ENCODE data around the gene COL23A1.

COL23A1 gene

GRCh38 chr5:178381921-178382695, 208.1 kb downstream of the COL23A1 start:
- Histone ChIP-seq H3K27ac (ENCODE audit: low read depth, low read length) (no peak overlapping the region), H3K9me3 (ENCODE audit: control insufficient read depth in 5 of 5, low read length in 5 of 5) (no peaks in the 10 kb centered on the region), H3K9ac (ENCODE audit: low read length in 5 of 5) (no peak overlapping the region), H3K4me3 (ENCODE audit: low read depth in 1 of 5, low read length in 5 of 5) (no peak overlapping the region), H3K36me3 (ENCODE audit: control insufficient read depth in 5 of 5, insufficient read depth in 5 of 5, low read length in 5 of 5) (no peaks in the 10 kb centered on the region), H3K27me3 (ENCODE audit: control insufficient read depth in 5 of 5, insufficient read depth in 4 of 5, low read length in 5 of 5) (peaks cover 12 to 32% (median 27%) of the 10 kb centered on the region in 5 donors), H3K4me1 (ENCODE audit: control insufficient read depth in 5 of 5, insufficient read depth in 5 of 5, low read length in 5 of 5) (peaks cover 0 to 8% (median 2%) of the 10 kb centered on the region in 5 donors)

DNA sequence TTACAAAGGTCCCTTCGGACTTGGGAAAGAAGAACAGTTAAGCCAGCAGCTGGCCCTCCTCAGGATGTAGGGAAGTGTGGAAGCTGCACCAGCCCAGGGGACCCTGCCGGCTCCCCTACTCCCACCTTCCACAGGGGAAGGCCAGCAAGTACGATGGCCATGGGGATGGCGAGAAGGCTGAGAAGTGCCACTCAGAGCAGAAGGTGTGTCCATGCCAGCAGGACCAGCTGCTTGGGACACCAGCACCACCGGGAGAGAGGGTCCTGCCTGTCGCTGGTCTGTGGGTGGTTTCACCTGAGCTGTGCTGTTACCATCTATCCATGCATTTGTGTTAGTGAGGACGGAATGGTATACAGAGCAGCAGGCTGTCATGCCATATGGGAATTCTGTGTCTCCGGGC, 209.0 kb downstream of the COL23A1 start:
- Histone ChIP-seq H3K4me1 (ENCODE audit: control insufficient read depth in 5 of 5, insufficient read depth in 5 of 5, low read length in 5 of 5) (peaks cover 0 to 8% (median 2%) of the 10 kb centered on the region in 5 donors), H3K27me3 (ENCODE audit: control insufficient read depth in 5 of 5, insufficient read depth in 4 of 5, low read length in 5 of 5) (peaks cover 15 to 31% (median 21%) of the 10 kb centered on the region in 5 donors), H3K36me3 (ENCODE audit: control insufficient read depth in 5 of 5, insufficient read depth in 5 of 5, low read length in 5 of 5) (no peaks in the 10 kb centered on the region), H3K9me3 (ENCODE audit: control insufficient read depth in 5 of 5, low read length in 5 of 5) (no peaks in the 10 kb centered on the region), H3K4me3 (ENCODE audit: low read depth in 1 of 5, low read length in 5 of 5) (no peak overlapping the region), H3K27ac (ENCODE audit: low read depth, low read length) (no peak overlapping the region), H3K9ac (ENCODE audit: low read length in 5 of 5) (no peak overlapping the region)

- Histone ChIP-seq H3K9ac (ENCODE audit: low read length in 5 of 5) (no peak overlapping the region), H3K9me3 (ENCODE audit: control insufficient read depth in 5 of 5, low read length in 5 of 5) (no peaks in the 10 kb centered on the region), H3K27ac (ENCODE audit: low read depth, low read length) (no peak overlapping the region), H3K4me3 (ENCODE audit: low read depth in 1 of 5, low read length in 5 of 5) (no peak overlapping the region), H3K4me1 (ENCODE audit: control insufficient read depth in 5 of 5, insufficient read depth in 5 of 5, low read length in 5 of 5) (peaks cover 0 to 8% (median under 1%) of the 10 kb centered on the region in 5 donors), H3K27me3 (ENCODE audit: control insufficient read depth in 5 of 5, insufficient read depth in 4 of 5, low read length in 5 of 5) (peaks cover 15 to 31% (median 22%) of the 10 kb centered on the region in 5 donors), H3K36me3 (ENCODE audit: control insufficient read depth in 5 of 5, insufficient read depth in 5 of 5, low read length in 5 of 5) (no peaks in the 10 kb centered on the region)
Measured at GRCh38 chr5:178380541-178381074, 209.6 kb downstream of the COL23A1 start.

DNA sequence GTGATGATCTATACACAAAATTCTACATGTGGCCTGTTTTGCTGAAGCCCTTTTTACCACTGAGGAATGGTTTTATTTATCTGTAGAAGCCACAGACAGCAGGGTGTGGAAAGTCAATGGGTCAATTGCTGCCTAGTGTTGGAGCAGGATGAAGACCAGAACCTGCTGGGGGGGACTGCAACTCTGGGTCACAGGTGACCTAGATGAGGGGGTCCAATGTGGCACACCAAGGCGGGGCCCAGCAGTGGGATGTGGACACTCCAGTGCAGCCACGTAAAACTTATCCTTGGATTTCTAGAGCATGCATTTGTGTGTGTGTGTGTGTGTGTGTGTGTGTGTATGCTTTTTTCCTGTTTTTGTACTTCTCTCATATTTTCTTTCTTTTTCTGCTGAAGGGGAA, 210.1 kb downstream of the COL23A1 start:
- H3K27ac ChIP-seq (ENCODE audit: low read depth, low read length), result no peak overlapping the region
- no peaks in the 10 kb centered on the region for H3K9me3 ChIP-seq (ENCODE audit: control insufficient read depth in 5 of 5, low read length in 5 of 5)
- peaks cover 0 to 8% (median 0%) of the 10 kb centered on the region in 5 donors for H3K4me1 ChIP-seq (ENCODE audit: control insufficient read depth in 5 of 5, insufficient read depth in 5 of 5, low read length in 5 of 5)
- H3K9ac ChIP-seq (ENCODE audit: low read length in 5 of 5), result no peak overlapping the region
- no peaks in the 10 kb centered on the region for H3K36me3 ChIP-seq (ENCODE audit: control insufficient read depth in 5 of 5, insufficient read depth in 5 of 5, low read length in 5 of 5)
- H3K27me3 ChIP-seq (ENCODE audit: control insufficient read depth in 5 of 5, insufficient read depth in 4 of 5, low read length in 5 of 5), result peaks cover 13 to 26% (median 22%) of the 10 kb centered on the region in 5 donors
- H3K4me3 ChIP-seq (ENCODE audit: low read depth in 1 of 5, low read length in 5 of 5), result no peak overlapping the region

DNA sequence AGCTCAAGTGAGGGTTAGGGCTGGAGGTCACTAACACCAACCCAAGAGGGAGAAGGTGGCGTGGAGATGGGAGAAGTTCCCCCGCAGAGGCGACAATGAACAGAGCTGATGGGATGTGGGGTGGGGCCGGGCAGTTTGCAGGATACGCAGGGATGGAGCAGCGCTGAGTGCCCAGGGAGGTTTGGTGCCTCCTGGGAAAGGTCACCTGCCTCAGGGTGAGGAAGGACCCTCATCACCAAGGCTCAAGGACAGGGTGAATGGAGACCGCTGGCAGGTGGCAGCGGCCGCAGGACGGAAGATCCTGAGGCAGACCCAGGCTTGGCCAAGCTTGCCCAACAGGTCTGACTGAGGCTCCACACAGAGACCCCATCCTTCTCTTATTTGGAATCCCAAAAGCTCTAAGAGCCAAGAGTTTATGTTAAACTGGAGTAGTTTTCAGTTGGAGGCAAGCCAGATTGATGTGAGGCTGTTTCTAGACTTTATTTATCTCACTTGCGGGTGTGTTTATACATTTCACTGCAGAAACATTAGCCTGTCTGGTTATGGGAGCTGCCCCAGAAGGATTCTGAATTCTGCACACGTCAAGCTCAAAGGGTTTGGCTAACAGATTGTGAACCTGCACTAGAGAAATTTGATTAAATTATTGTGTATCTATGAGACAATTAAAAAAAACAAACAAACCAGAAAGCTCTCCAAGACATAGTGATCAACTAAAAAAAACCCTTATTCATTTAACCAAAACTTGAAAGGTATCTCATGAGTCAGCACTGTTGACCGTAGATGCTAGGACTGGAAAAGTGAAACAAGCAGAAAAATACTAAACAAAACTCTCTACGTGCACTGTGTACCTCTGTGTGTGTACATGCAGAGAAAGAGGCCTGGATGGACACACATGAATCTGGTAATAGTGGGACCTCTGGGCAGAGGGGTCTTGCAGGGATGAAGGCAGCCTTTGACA, 211.4 kb downstream of the COL23A1 start:
- no peaks in the 10 kb centered on the region for H3K9me3 ChIP-seq (ENCODE audit: control insufficient read depth in 5 of 5, low read length in 5 of 5)
- H3K27ac ChIP-seq (ENCODE audit: low read depth, low read length), result no peak overlapping the region

GRCh38 chr5:178377583-178378270, 212.5 kb downstream of the COL23A1 start:
- H3K27ac ChIP-seq (ENCODE audit: low read depth, low read length), result no peak overlapping the region
- no peak overlapping the region for H3K9ac ChIP-seq (ENCODE audit: low read length in 5 of 5)
- no peaks in the 10 kb centered on the region for H3K4me1 ChIP-seq (ENCODE audit: control insufficient read depth in 5 of 5, insufficient read depth in 5 of 5, low read length in 5 of 5)
- no peaks in the 10 kb centered on the region for H3K36me3 ChIP-seq (ENCODE audit: control insufficient read depth in 5 of 5, insufficient read depth in 5 of 5, low read length in 5 of 5)
- H3K27me3 ChIP-seq (ENCODE audit: control insufficient read depth in 5 of 5, insufficient read depth in 4 of 5, low read length in 5 of 5), result peaks cover 0 to 12% (median 7%) of the 10 kb centered on the region in 5 donors
- H3K9me3 ChIP-seq (ENCODE audit: control insufficient read depth in 5 of 5, low read length in 5 of 5), result no peaks in the 10 kb centered on the region
- no peak overlapping the region for H3K4me3 ChIP-seq (ENCODE audit: low read depth in 1 of 5, low read length in 5 of 5)

More for the DNA sequence above, 211.4 kb downstream of the COL23A1 start:
- Histone ChIP-seq H3K9ac (ENCODE audit: low read length in 5 of 5) (no peak overlapping the region), H3K4me3 (ENCODE audit: low read depth in 1 of 5, low read length in 5 of 5) (no peak overlapping the region), H3K4me1 (ENCODE audit: control insufficient read depth in 5 of 5, insufficient read depth in 5 of 5, low read length in 5 of 5) (no peaks in the 10 kb centered on the region), H3K36me3 (ENCODE audit: control insufficient read depth in 5 of 5, insufficient read depth in 5 of 5, low read length in 5 of 5) (no peaks in the 10 kb centered on the region), H3K27me3 (ENCODE audit: control insufficient read depth in 5 of 5, insufficient read depth in 4 of 5, low read length in 5 of 5) (peaks cover 1 to 17% (median 13%) of the 10 kb centered on the region in 5 donors)

DNA sequence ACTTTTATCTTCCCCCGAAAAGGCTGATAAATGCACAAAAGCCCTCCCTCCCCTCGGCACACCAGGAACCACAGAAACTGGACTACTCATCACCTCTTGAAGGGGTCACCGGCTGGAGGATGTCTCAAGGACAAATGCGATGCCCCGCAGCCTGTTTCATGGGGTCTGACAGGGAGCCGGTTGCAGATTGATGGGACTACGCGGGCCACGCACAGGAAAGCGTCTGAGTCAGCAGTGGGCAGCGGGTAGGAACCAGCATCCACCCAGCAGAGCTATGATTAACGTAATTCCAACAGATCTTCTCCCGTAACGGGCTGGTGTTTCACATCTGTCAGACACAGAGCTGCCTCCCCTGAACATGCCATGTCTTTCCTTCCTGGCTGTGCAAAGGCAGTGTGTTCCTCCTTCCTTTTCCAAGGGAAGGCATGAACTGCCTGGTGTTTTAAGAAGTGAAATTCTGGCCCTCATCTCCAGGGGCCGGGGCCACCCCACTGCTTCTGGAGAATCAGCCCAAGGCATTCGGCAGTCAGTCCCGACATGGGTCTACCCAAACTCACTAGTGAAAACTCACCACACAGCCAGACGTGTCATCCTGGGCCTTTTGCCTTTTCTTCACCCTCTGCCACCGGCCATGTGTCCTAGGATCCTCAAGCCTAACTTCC, 213.1 kb downstream of the COL23A1 start:
- Histone ChIP-seq H3K36me3 (ENCODE audit: control insufficient read depth in 5 of 5, insufficient read depth in 5 of 5, low read length in 5 of 5) (no peaks in the 10 kb centered on the region), H3K27ac (ENCODE audit: low read depth, low read length) (no peak overlapping the region), H3K9ac (ENCODE audit: low read length in 5 of 5) (no peak overlapping the region), H3K4me3 (ENCODE audit: low read depth in 1 of 5, low read length in 5 of 5) (no peak overlapping the region), H3K9me3 (ENCODE audit: control insufficient read depth in 5 of 5, low read length in 5 of 5) (no peaks in the 10 kb centered on the region), H3K27me3 (ENCODE audit: control insufficient read depth in 5 of 5, insufficient read depth in 4 of 5, low read length in 5 of 5) (peaks cover 0 to 12% (median 7%) of the 10 kb centered on the region in 5 donors), H3K4me1 (ENCODE audit: control insufficient read depth in 5 of 5, insufficient read depth in 5 of 5, low read length in 5 of 5) (peaks cover 0 to 5% (median 5%) of the 10 kb centered on the region in 5 donors)

DNA sequence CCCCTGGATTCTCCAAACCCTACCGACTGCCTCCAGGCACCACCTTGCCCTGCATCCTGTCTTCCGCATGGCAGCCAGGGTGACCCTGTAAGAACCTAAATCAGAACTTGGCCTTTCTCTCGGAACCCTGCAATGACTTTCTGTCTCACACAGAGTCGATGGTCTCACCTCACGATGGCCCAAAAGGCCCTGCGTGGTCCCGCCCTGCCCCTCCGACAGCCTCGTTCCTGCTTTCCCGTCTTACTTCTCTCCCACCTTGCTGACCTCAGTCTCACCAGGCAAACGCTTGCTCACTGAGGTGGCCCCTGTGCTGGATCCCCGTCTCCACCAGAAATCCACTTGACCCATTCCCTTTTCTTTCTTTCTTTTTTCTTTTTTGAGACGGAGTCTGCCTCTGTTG, 214.8 kb downstream of the COL23A1 start:
- Histone ChIP-seq H3K4me1 (ENCODE audit: control insufficient read depth in 5 of 5, insufficient read depth in 5 of 5, low read length in 5 of 5) (peaks cover 0 to 15% (median 14%) of the 10 kb centered on the region in 5 donors), H3K9me3 (ENCODE audit: control insufficient read depth in 5 of 5, low read length in 5 of 5) (no peaks in the 10 kb centered on the region), H3K4me3 (ENCODE audit: low read depth in 1 of 5, low read length in 5 of 5) (no peak overlapping the region), H3K27ac (ENCODE audit: low read depth, low read length) (no peak overlapping the region), H3K27me3 (ENCODE audit: control insufficient read depth in 5 of 5, insufficient read depth in 4 of 5, low read length in 5 of 5) (peaks cover 0 to 12% (median 7%) of the 10 kb centered on the region in 5 donors), H3K36me3 (ENCODE audit: control insufficient read depth in 5 of 5, insufficient read depth in 5 of 5, low read length in 5 of 5) (no peaks in the 10 kb centered on the region), H3K9ac (ENCODE audit: low read length in 5 of 5) (no peak overlapping the region)

DNA sequence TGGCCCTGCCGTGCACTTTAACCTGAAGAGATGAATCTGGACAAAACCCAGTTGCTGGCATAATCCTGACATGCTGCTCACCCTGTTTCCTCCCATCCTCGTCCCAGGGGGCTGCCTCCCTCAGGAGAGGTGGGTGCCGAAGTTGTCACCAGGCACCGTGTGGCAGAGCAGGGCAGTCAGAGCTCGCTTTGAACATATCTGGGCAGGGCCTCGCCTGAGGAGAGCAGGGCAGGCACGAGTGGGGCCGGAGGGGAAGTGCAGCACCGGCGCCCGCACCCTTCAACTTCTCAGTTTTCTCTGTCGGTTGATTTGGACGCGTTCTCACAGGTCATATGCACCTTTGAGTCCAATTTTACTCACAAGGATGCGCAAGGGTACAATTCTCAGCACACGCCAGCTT, 216.5 kb downstream of the COL23A1 start:
- H3K27ac ChIP-seq (ENCODE audit: low read depth, low read length), result no peak overlapping the region
- no peak overlapping the region for H3K9ac ChIP-seq (ENCODE audit: low read length in 5 of 5)
- H3K27me3 ChIP-seq (ENCODE audit: control insufficient read depth in 5 of 5, insufficient read depth in 4 of 5, low read length in 5 of 5), result peaks cover 0 to 12% (median 7%) of the 10 kb centered on the region in 5 donors
- peaks cover 0 to 15% (median 14%) of the 10 kb centered on the region in 5 donors for H3K4me1 ChIP-seq (ENCODE audit: control insufficient read depth in 5 of 5, insufficient read depth in 5 of 5, low read length in 5 of 5)
- H3K36me3 ChIP-seq (ENCODE audit: control insufficient read depth in 5 of 5, insufficient read depth in 5 of 5, low read length in 5 of 5), result no peaks in the 10 kb centered on the region
- no peak overlapping the region for H3K4me3 ChIP-seq (ENCODE audit: low read depth in 1 of 5, low read length in 5 of 5)
- peaks cover 0 to 3% (median 0%) of the 10 kb centered on the region in 5 donors for H3K9me3 ChIP-seq (ENCODE audit: control insufficient read depth in 5 of 5, low read length in 5 of 5)
